ENCODE data around the gene FILIP1L.

Gene FILIP1L

GRCh38 chr3:99974989-99975388 lies 139.3 kb downstream of the FILIP1L start:
- no peak for DNase-seq (ENCODE audit: low read depth in 3 of 3)

- DNase-seq (ENCODE audit: low read depth in 3 of 3), result no peak
Observed at GRCh38 chr3:99972380-99973104, 141.8 kb downstream of the FILIP1L start.

GRCh38 chr3:99971761-99972160 lies 142.5 kb downstream of the FILIP1L start:
- DNase-seq (ENCODE audit: low read depth in 3 of 3), result no peak

- DNase-seq (ENCODE audit: low read depth in 3 of 3), result no peak
Observed at GRCh38 chr3:99970198-99970597, 144.1 kb downstream of the FILIP1L start.

GRCh38 chr3:99969136-99969535 lies 145.2 kb downstream of the FILIP1L start:
- DNase-seq (ENCODE audit: low read depth in 3 of 3), result no peak

GRCh38 chr3:99967796-99968195 lies 146.5 kb downstream of the FILIP1L start:
- DNase-seq (ENCODE audit: low read depth in 3 of 3), result no peak

- no peak for DNase-seq (ENCODE audit: low read depth in 3 of 3)
Observed at GRCh38 chr3:99966662-99967416, 147.5 kb downstream of the FILIP1L start.

- DNase-seq (ENCODE audit: low read depth in 3 of 3), result no peak
Observed at GRCh38 chr3:99965681-99966408, 148.5 kb downstream of the FILIP1L start.

GRCh38 chr3:99965077-99965476 lies 149.2 kb downstream of the FILIP1L start:
- no peak for DNase-seq (ENCODE audit: low read depth in 3 of 3)

- DNase-seq (ENCODE audit: low read depth in 3 of 3), result no peak
Observed at GRCh38 chr3:99962703-99963102, 151.6 kb downstream of the FILIP1L start.

GRCh38 chr3:99961756-99962515 lies 152.4 kb downstream of the FILIP1L start:
- DNase-seq (ENCODE audit: low read depth in 3 of 3), result no peak

- DNase-seq (ENCODE audit: low read depth in 3 of 3), result no peak
Observed at GRCh38 chr3:99960941-99961340, 153.4 kb downstream of the FILIP1L start.

- no peak for DNase-seq (ENCODE audit: low read depth in 3 of 3)
Observed at GRCh38 chr3:99960123-99960878, 154.0 kb downstream of the FILIP1L start.

- DNase-seq (ENCODE audit: low read depth in 3 of 3), result no peak
Observed at GRCh38 chr3:99958222-99958912, 155.9 kb downstream of the FILIP1L start.

GRCh38 chr3:99957151-99957796 lies 157.0 kb downstream of the FILIP1L start:
- DNase-seq (ENCODE audit: low read depth in 3 of 3), result no peak

- DNase-seq (ENCODE audit: low read depth in 3 of 3), result no peak
Observed at GRCh38 chr3:99955773-99956562, 158.3 kb downstream of the FILIP1L start.

- DNase-seq (ENCODE audit: low read depth in 3 of 3), result no peak
Observed at GRCh38 chr3:99954914-99955644, 159.2 kb downstream of the FILIP1L start.

GRCh38 chr3:99953596-99953995 lies 160.7 kb downstream of the FILIP1L start:
- DNase-seq (ENCODE audit: low read depth in 3 of 3), result no peak
